Inflammatory macrophage treated with lipopolysaccharide for 4 hours (primary cell): ENCODE data around the gene RDH13.
"Not testable (repeated sequence)": the region's sequence is repeated elsewhere in the genome, so short reads cannot be mapped to it uniquely, and the experiment has no call there.

Experiments used
- DNase-seq: peaks from one replicate; pipeline ENCODE4 v3.0.0-alpha.2; 2020

RDH13 gene, protein sequence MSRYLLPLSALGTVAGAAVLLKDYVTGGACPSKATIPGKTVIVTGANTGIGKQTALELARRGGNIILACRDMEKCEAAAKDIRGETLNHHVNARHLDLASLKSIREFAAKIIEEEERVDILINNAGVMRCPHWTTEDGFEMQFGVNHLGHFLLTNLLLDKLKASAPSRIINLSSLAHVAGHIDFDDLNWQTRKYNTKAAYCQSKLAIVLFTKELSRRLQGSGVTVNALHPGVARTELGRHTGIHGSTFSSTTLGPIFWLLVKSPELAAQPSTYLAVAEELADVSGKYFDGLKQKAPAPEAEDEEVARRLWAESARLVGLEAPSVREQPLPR

DNA sequence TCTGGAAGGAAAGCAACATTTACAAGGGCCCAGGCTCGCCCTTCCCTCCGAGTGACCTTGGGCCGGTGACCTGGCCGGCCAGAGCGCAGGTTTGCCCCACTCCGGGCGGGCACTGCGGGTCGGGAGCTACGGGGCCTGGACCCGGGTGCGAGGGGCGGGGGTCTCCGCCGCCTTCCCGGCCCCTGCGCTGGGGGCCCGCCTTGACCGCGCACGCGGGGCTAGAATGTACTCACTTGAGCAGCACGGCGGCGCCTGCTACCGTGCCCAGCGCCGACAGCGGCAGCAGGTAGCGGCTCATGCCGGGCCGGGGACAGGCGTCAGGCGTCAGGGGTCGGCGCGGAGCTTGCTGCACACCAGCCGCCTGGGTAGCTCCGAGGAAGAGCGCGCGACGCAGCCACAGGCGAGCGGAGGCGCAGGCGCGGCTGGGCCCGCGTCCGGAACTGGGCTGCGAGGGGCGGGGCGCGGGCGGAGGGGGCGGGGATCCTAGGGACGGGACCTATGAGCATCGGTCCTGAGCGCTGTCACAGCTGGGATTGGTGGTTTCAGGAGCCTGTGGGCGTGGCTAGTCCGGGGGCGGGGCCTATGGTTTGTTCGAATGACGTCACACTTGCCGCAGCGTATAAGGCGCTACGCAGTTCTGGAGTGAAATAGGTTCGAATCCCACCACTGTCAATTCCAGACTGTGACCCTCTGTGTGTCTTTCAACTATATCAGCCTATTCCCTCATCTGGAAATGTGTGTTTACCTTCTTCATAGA is at the start of gene RDH13:
Gene RDH13 (minus strand): TSS at position 414 of the 757 bp plus-strand sequence. CDS start 116 bp downstream, at position 298.
- DNase-seq: peak; percentile 98

DNA sequence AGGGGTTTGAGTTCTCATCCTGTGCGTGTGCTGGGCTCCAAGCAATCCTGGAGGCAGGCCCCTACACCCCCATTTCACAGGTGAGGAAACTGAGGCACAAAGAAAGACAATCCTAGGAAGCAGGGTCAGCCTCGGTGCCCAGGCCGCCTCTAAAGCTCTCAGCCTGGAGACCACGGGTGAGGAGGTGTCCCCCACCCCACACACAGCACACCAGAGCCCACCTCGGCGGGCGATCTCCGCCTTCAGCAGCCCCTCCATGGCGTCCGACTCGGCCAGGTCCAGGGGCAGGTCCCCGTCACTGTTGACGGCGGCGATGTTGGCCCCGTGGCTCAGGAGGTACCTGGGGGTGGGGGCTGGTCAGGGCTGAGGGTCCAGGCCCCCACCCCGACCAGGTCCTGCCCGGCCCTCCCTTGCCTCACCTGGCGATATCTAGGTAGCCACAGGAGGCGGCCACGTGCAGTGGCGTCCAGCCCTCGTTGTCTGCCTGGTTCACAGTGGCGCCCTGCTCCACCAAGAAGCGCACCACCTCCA is 49.4 kb upstream of the RDH13 start:
- DNase-seq: no peak

DNA sequence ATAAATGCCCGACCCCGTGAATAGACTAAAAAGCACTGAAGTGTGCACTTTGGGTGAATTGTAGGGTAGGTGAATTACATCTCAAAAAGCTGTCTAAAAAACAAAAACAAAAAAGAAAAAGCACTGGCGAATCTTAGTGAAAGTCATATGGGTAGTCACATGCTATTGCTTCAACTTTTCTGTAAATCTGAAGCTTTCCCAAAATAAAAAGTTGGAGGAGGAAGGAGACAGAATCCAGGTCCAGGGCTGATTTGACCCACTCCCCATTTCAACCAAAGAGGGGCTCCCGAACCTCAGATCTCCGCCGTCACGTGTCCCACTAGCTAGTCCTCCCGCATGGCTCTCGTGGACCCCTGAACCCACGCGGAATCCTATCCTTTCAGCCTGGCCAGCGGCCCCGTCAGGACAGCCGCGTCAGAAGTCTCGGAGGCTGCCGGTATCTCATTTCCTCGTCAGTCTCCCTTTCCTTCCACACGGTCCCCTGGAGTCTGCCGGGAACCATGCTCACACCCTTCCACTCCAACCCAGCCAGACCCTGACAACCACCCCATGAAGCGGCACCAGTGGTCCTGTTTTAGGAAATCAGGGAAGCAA is 48.4 kb upstream of the RDH13 start:
- DNase-seq: no peak

DNA sequence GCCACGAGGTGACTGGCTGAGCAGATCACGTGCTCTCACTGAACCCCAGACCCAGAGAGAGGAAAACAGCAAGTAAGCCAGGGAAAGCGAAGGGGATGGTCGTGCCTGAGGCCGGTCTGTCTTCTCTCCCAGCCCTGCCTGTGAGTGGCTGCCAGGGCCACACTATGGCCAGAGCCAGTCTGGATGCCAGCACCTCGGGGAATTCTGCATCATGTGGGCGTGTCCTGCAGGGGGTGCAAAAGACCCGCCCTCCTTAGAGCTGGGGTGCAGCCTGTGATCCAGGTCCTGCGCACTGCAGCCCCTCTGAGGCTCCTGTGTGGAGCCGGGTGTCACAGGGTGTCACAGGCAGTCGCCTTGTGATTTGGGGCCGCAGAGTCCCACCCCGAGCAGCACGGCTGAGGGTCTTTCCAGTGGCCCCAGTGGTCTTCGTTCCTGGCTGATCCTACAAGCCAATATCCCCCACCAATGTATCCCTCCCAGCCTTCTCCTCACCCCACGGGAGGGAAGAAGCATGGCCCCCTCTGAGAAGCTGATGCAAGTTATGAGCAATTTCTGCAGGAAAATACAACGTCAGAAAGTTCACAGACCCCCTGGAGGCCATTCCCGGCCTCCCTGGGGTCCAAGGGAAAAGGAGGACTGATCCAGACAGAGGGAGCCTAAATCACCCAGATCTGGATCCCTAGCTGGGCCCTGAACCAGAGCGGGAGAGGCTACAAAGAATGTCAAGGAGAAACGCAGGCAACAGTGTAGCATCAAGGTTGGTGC is 46.8 kb upstream of the RDH13 start:
- no peak for DNase-seq

DNA sequence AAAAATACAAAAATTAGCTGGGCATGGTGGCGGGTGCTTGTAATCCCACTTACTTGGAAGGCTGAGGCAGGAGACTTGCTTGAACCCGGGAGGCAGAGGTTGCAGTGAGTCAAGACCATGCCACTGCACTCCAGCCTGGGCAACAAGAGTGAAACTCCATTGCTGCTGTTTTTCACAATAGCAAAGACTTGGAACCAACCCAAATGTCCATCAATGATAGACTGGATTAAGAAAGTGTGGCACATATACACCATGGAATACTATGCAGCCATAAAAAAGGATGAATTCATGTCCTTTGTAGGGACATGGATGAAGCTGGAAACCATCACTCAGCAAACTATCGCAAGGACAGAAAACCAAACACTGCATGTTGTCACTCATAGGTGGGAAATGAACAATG is 44.3 kb upstream of the RDH13 start:
- not testable (repeated sequence) for DNase-seq

DNA sequence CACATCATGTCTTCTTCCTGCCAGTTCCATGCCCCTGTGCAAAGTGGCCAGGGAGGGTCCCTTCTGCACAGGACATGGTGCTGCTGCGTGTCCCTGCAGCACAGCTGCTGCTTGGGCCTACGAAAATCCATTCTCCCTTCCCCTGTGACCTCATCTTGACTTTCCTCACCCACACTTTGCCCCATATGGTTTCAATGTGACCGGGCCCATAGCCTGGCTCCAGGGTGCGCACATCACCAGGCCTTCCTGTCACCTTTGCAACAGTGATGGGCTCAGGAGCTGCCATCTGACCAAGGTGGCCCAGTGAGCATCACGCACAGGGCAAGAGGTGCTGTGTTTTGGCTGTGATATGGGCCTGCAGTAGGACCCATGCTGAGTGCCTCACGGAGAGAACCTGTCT is 43.6 kb upstream of the RDH13 start:
- DNase-seq: no peak

DNA sequence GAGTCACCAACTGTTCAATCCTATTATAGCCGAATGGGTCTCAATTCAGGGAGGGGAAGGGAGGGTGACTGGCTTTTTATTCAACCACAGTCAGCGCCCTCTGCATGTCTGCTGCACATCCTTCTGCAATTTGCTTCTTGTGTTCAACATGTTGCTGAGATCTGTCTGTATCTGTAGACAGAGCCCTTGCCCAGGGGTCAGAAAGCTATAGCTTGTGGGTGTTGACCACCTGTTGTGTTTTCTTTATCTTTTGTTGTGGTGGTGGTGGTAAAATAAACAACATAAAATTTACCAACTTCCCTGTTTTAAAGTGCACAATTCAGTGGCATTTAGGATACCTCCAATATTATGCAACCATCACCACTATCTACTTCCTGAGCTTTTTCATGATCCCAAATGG is 42.3 kb upstream of the RDH13 start:
- no peak for DNase-seq

DNA sequence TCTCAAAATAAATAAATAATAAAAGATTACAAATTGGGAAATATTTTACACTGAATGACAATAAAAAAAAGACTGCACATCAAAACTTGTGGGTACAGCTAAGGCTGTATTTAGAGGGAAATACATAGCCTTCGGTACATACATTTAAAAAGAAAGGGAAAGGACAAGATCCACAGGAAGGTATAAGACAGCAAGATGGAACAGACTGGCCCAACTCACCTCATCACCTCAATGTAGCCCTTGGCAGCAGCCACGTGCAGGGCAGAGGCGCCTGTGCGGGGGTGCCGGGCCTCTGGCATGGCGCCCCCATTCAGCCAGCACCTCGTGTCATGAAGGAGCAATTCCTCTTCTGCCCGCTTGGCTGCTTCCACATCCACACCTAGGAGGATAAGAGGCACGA is 40.2 kb upstream of the RDH13 start:
- DNase-seq: no peak

DNA sequence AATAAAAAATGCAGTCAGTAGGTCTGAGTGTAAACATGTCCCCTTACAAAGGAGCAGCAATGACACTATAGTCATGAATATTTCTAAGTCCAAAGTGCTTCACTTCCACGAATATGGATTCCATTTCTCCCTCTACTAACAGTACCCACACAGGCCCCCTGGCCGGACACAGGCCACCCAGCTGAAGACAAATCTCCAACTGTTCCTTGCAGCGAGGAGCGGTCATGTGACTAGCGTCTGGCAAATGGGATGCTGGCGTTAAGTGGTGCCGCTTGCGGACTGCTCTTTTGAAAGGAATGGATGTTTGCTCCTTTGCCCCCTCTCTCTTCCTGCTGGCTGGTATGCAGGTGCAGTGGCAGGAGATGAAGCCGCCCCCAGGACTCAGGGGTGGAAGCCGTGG is 38.3 kb upstream of the RDH13 start:
- DNase-seq: no peak

DNA sequence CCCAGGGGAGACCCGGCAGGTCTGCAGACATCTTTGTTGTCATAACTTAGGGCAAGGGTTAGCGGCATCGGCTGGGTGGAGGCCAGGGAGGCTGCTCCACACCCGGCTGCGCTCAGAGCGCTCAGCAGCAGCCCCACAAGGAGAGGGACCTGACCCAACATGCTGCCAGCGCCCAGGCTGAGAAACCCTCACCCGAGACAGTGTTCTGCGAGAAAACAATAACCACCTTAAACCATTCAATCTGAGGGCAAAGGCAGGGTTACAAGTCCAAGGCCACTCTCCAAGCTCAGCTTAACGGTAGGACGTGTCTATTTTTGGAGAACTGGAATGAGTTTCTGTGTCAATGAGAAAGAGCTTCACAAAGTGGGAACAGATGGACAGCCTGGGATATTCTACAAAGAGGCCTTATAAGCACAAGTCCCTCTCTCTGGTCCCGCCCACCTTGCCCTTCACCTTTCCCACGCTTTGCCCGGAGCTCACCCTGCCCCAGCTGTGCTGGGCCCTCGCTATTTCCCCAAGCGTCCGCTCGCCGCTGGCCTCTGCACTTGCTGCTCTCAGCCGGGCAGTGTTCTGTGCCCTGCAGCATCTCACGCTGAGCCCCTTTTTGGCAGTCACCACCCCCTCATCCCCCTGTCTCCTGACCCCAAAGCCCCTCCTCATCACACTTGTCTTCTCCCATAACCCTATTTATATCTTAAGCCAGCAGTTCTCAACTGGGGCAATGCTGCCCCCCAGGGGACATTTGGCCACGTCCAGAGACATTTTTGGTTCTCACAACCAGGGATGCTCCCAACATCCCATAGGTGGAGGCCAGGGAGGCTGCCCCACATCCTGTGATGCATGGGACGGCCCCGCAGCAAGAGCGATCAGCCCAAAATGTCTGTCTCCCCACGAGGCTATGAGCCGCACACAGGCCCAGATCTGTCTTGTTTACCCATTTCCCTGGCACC is 36.9 kb upstream of the RDH13 start:
- peak; percentile 33 for DNase-seq

DNA sequence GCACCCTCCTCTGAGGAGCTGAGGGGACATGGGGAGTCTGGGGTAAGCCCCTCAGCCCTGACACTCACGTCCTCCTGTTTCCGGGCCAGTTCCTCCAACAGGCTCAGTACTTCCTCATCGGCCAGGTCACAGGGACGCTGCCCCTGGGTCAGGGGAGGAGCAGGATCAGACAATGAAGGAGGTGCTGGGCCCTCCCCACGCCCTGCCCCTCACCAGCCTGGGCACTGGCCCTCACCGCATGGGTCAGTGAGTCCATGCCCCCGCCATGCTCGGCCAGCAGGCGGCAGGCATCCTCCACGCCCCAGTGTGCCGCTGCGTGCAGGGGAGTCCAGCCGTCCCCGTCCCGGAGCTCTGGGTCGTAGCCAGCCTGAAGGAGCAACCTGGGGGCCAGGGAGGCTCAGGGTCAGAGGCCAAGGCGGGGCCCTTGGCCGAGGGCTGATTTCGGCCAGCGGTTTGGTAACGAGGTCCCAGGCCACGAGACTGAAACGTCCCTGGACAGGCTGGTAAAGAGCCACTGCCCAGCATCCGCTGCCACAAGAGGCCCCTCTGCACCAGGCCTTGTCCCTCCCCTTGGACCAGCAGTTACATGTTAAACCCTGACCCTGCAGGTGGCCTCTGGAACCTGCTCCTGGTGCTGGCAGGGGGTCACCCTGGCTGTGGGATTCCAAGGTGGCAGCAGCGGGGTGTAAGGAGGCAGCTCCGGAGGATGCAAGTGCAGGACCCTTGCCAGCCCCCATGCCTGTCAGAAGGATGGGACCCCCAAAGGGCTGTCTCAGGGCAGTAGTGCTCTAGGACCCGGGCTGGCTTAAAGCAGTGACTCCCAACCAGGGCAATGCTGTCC is 36.0 kb upstream of the RDH13 start:
- DNase-seq: peak; percentile 50

DNA sequence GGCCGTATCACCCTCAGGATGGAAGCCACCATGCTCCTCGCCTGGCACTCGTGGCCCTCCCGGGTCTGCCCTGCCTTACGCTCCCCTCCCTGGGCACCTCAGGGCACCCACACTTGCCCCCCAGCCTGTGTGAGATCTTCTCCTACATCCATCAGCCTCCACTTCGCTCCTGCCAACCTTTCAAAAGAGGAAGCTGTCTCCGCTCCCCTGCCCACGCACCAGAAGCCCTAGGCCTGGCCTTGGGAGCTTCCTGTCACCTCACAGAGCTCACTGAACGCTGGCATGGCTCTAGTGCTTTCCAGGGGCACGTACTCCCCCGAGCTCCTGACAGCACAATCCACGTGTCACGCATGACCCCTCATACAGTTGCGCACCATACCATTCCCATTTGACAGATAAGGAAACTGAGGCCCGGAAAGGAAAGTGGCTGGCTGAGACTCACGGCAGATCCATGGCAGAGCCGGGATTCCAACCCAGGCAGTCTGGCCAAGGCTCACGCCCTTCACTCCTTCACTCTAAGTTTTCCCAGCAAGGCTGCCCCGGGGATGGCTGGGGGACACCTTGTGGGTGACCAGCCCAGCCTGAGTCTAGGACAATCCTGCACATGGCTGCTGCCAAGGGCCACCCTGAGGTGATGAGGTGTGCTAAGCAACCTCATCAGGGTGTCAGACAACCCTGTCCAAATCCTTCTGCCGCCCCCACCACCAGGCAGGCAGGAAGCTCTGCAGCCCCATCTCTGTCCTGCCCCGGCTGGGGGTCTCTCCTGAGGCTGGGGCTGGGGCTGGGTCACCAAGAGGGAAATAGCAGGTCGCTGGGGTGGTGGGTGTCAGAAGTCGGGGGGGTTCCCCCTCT is 35.1 kb upstream of the RDH13 start:
- peak; percentile 93 for DNase-seq

DNA sequence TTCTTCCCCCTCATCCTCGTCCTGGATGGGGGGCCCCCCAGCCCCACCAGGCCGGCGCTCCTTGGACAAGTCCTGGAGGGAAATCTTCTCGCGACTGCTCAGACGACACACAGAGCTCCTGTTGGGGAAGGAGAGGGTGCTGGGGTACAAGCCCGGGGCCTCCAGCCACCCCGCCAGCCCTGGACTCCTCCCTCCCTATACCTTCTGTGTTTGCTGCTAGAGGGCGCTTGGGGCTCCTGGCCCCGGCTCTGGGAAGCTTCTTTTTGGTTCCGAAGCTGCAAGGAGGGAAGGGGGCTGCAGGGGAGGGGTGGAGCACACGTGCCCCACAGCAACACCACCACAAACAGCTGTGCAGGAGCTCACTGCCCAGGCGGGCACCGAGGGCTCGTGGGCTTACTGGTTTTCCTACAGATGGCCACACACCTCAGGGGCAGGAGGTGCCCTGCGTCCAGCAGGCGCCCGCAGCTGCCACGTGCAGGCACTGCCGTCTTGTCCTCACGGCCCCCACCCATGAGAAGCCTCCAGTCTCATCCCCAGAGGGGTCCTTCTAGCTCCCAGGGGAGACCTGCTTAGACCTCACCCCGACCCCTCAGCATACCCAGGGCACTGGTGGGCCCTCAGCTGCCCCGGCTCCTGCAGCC is 33.2 kb upstream of the RDH13 start:
- DNase-seq: no peak

DNA sequence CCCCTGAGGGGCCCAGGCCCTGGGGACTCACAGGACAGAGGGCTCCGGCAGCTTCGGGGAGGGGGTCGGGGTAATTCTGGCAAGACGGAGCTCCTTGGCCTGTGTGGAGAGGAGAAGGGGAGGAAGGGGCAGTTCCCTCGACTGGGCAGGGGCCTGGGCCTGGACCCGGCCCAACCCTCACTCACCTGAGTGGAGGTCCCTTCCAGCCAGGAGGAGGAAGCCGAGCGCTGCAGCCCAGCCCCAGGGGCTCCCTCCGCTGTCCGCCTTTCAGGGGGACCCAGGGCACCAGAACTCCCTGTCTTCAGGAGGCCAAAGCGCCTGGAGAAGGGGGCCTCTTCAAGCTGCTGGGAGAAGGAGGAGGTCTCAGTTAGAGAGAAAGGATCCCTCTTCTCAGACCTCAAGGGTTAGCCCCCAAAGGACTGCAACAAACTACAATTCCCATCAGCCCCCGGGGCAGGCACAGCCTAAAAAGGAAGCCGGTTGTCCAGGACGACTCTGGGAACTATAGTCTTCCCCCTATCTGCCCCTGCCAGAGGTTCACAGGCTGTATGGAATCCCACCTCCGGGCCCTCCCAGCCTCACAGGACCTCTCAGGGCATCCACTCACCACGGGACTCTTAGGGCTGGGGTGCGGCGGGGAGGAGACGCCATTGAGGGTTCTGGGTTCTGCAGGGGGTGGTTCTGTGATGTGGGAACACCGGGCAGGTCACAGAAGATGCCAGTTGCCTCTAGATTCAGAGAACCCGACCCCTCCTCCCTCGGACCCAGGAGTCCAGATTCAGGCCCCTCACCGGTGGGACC is 32.5 kb upstream of the RDH13 start:
- DNase-seq: no peak

DNA sequence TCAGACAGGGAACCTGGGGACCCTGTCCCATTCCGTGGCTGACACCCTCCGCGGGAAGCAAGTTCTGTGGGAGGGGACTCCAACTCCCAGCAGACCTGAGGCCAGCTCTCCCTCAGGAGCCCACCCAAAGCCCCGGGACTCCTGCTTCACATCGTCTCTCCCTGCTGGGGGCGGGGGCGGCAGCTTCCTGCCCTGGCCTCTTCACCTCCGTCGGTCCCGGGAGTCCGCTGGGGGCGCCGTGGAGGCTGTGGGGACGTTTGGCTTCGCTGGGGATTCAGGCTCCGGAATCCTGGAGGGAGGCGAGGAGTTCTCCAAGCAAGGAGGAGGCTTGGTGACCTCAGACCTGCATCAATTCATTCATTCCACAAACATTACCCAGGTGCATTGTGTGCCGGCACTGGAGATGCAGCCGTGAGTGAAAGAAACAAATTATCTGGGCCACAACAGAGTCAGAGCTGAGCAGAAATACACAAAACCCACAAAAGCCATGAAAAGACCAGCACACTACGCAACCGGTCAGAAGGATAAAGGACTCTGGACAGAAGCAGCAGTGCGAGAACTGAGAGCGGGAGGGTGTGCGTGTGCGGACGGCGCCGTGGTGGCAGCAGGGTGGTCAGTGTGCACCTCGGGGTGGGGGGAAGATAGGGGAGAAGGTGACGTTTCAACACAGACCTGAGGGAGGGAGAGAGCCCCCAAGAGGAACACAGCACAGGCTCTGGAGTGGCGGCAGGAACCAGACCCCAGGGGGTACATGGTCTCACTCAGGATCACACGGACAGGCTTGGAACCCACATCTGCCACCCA is 31.7 kb upstream of the RDH13 start:
- DNase-seq: no peak

DNA sequence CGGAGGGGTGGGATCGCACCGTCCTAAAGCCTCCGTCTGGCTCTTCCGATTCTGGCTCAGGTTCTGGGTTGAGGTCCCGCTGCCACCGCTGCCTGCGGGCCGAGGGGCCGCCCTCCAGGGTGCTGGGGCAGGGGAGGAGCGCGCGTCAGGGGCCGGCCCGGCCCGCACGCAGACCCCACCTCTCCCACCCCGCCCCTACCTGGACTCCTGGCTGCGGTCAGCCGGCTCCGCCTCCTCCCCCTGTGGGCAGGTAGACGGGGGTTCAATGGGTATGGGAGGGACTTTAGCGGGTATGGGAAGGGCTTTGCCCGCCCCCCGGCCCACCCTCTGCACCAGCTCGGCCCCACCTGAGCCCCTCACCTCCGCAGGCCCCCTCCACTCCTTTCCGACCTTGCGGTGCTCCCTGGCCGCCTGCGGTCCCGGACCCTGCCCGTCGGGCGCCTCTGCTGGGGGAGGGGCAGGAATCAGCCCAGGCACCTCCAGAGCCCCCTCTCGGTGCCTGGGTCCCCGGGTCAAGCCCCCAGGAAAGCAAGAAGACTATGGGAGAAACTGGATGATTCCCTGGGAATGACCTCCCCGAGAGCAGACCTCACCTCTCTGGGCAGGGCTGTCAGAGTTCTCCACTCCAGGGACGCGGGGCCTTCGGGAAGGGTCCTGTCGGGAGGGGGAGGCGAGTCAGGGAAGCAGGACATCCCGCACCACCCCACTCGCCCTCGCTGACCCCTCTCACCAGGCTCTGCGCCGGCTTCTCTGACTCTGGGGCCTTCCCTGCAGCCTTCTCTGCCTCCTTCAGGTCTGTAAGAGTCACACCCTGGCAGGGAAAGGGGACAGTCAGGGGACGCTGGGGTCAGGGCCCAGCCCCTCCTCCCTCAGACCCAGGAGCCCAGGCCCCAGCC is 29.7 kb upstream of the RDH13 start:
- no peak for DNase-seq

DNA sequence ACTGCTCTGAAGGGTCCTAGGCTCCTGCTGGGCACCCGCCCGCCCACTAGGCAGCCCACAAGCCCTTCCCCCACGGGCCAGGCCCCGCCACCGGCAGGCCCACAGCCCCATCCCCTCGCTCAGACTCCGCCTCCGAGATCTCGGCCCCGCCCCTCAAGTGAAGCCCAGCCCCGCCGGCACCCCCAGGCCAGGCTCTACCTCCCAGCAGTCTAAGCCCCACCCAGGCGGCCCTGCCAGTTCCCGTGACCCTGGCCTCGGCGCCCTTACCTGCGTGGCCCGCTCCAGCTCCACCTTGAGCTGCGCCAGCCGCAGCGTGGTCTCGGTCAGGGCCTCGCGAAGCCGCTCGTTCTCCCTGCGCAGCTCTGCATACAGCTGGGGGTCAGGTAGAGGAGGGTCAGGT is 29.0 kb upstream of the RDH13 start:
- DNase-seq: no peak
